ENCODE measurements around the gene TXNRD2.

DNA sequence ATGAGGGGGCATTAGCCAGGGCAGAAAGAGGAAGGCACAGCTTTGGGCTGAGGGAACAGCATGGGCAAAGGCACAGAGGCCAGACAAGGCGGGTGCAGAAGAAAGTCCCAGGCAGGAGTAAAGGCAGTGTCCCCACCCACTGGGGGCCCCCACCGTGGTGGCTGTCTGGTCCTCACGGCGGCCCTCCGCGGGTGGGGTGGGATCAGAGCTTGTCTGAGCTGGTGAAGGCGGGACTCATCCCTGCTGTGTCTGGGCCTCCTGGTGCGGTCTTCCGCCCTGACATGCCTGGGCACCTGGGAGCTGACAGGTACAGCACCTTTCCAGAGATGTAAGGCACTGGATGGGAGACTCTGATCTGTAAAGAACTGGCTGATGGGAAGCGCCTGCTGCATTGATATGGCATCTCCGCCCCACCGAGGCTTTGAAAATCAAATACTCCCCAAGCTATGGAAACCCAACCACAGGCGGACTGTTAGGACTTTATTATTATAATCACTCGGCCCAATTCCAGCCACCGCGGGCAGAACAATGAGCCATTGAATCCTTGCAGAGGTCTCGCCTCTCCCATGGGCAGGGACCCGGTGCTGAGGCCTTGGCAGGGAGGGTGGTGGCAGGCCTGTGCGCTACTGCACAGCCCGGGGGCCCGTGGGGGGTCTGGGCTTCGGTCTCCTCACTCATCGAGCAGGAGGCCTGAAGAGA is 72.7 kb downstream of the TXNRD2 start:
- TF ChIP-seq, protein P1, sequence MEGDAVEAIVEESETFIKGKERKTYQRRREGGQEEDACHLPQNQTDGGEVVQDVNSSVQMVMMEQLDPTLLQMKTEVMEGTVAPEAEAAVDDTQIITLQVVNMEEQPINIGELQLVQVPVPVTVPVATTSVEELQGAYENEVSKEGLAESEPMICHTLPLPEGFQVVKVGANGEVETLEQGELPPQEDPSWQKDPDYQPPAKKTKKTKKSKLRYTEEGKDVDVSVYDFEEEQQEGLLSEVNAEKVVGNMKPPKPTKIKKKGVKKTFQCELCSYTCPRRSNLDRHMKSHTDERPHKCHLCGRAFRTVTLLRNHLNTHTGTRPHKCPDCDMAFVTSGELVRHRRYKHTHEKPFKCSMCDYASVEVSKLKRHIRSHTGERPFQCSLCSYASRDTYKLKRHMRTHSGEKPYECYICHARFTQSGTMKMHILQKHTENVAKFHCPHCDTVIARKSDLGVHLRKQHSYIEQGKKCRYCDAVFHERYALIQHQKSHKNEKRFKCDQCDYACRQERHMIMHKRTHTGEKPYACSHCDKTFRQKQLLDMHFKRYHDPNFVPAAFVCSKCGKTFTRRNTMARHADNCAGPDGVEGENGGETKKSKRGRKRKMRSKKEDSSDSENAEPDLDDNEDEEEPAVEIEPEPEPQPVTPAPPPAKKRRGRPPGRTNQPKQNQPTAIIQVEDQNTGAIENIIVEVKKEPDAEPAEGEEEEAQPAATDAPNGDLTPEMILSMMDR (IDR thresholded peaks at IDR 0.05) = no peak
- no peak for TF ChIP-seq EZH2 (IDR thresholded peaks at IDR 0.05; ENCODE audit: borderline replicate concordance, insufficient read depth, low read depth, low read length, poor library complexity, severe bottlenecking)
